ENCODE data around the gene TSPYL4.
A peak's percentile ranks its signal among the peaks of the same experiment; 100 is the strongest.

Gene TSPYL4

DNA sequence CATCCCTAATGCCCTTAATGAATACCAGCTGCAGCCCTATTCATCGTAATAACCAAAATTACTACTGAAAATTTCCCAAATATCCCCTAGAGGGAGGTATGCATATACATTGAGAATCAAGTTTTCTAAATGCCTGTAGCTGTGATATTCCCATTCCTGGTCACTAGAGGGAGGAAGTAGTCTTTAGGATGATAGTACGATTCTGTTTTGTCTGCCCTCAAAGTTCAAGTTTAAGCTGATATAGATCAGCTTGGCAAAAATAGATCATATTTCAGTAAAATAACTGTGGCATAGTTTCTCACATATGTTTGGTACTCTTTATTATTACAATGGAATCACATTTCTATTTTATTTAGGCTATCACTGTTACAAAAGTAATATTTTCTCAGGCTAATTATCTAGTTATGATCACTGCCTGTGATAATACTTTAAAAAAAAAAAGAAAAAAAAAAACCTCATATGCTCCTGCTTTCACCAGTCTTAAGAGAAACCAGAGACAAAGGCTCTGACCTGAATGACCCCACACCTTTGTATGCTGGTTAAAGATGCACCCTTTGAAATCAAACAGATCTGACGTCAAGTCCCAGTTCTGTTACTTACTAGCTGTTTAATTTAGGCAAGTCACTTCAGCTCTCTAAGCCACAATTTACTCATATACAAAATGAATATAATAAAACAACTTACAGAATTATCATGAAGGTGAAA is 14.9 kb upstream of the TSPYL4 start:
- DNase-seq (ENCODE audit: low spot score): peak; percentile 52

- DNase-seq (ENCODE audit: low spot score): no peak
Observed at GRCh38 chr6:116267836-116268588, 14.1 kb upstream of the TSPYL4 start.

DNA sequence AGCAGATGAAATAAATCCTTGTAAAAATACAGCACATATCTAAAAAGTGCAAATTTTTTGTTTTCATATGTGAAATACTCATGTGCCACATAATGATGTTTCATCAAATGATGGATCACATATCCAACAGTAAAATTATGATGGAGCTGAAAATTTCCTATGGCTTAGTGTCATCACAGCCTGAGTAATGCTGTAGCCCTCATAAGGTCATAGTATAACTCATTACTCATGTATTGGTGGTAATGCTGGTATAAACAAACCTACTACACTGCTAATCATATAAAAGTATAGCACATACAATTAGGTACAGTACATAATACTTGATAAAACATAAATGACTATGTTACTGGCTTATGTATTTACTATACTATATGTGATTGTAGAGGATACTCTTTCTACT is 12.9 kb upstream of the TSPYL4 start:
- DNase-seq (ENCODE audit: low spot score): no peak

GRCh38 chr6:116265041-116265829 is 11.4 kb upstream of the TSPYL4 start:
- no peak for DNase-seq (ENCODE audit: low spot score)

DNA sequence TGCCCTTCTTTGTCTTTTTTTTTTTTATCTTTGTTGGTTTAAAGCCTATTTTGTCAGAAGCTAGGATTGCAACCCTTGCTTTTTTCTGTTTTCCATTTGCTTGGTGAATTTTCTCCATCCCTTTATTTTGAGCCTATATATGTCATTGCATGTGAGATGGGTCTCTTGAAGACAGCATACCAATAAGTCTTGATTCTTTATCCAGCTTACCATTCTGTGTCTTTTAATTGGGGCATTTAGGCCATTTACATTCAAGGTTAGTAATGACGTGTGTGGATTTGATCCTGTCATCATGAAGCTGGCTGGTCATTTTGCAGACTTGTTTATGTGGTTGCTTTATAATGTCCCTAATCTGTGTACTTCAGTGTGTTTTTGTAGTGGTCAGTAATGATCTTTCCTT is 9.5 kb upstream of the TSPYL4 start:
- DNase-seq (ENCODE audit: low spot score): no peak

- DNase-seq (ENCODE audit: low spot score): no peak
Observed at GRCh38 chr6:116258520-116258919, 4.6 kb upstream of the TSPYL4 start.

- DNase-seq (ENCODE audit: low spot score): no peak
Observed at GRCh38 chr6:116256694-116257093, 2.8 kb upstream of the TSPYL4 start.

DNA sequence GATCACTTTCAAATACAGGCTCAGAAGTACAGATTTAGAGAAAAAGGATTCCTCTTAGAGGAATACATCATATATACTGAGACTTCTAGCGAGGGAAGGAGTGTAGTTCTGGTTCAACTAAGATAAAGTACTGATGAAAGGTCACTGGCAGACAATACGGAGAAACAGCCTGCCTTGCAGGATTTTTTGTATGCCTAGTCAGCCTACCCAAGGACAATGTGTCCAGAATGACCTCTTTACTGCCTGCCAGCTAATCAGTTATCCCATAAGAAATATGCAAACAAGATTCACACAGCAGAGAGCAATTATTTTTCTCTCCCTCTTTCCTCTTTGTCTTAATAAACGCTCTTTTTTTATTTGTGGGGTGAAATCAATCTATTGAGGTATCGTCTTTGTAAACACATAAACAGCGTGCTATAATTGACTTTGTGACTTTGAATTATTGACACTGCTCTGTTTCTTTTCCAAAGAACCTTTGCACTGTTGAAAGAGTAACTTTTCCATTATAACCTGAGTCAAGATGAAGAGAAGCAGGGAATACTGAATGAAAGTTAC is 1.4 kb upstream of the TSPYL4 start:
- no peak for DNase-seq (ENCODE audit: low spot score)

DNA sequence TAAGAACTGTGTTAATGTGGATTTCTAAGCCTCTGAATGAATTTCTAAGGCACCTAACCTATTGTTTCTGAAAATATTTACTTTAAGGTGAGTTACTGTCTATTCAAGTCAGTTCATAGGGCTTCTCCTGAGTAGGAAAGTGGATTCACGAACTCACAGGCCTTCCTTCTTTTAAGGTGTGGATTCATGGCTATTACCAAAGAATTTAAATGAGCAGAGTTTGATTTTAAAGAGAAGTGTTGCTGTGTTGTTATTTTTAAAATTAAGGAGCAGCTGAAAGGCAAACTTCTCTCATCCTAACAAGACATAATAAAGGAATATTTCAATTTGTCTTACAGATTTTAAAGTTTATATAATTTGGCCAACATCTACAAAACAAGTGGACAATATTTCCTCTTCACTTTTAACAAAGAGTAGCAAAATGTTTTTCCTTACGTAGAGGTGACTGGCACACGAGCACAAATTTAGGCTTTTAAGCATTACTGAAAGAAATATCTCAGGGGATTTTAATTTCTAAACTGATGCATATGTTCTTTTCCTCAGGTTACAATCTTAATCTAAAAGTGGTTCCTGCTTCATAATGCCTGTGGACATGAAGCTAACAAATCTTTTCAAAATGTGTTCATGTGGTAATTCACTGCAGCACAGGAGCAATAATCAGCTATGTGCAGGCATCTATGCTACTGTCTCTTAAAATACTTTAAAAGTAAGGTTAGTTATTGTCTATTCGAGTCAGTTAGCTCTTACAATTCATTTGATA is 602 bp upstream of the TSPYL4 start:
- no peak for DNase-seq (ENCODE audit: low spot score)

DNA sequence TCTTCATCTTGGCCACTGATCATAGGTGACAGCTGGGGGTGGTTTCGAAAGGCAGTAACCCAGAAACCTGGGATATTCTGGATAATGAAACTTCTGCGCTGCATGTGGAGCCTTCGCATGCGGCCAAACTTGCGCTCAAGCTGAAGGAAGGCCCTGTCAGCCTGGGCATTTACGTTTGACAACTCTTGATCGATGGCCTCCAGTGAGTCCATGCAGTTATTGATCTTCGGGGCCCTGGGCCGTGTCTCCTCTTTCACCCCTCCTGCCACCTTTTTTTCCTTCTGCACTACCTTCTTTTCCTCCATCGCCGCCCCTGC is 729 bp downstream of the TSPYL4 start:
- no peak for DNase-seq (ENCODE audit: low spot score)

GRCh38 chr6:116251568-116252384 is 2.1 kb downstream of the TSPYL4 start:
- no peak for DNase-seq (ENCODE audit: low spot score)

GRCh38 chr6:116248577-116248976 is 5.3 kb downstream of the TSPYL4 start:
- DNase-seq (ENCODE audit: low spot score): no peak

- DNase-seq (ENCODE audit: low spot score): no peak
Observed at GRCh38 chr6:116247285-116247684, 6.6 kb downstream of the TSPYL4 start.

DNA sequence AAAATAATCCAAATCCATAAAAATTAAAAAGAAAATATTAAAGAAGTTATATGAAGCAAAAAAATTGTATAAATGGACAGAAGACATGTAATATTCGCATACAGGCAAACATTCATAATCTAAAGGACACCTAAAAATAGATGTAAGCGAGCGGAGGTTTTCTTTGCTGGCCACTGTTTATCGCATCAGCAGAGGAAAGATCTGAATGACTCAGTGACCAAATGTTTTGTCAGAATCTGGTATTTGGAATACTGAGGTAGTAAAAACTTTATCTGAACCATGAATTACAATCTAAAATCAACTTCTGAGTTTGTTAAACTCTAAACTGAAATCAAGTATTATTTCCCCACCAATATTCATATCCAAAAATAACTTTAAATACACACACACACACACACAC is 7.8 kb downstream of the TSPYL4 start:
- no peak for DNase-seq (ENCODE audit: low spot score)

- no peak for DNase-seq (ENCODE audit: low spot score)
Observed at GRCh38 chr6:116244284-116244683, 9.6 kb downstream of the TSPYL4 start.

DNA sequence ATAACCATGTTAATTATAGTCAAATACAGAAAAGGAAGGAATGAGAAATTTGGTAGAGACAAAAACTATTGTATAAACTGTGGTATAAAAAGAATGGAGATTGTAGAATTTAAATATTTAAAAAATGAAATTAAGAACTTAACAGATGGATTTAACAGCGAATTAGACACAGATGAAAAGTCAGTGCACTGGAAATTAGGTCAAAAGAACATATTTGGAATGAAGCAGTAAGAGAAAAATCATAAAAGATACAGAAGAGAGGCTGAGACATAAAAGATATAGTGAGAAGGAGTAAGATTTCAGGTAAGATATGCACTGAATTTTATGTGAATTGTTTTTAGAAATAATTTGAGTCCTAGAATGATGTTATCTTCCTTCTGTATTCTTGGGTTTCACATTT is 14.0 kb downstream of the TSPYL4 start:
- no peak for DNase-seq (ENCODE audit: low spot score)

GRCh38 chr6:116239256-116239655 is 14.6 kb downstream of the TSPYL4 start:
- no peak for DNase-seq (ENCODE audit: low spot score)

GRCh38 chr6:116238083-116238482 is 15.8 kb downstream of the TSPYL4 start:
- DNase-seq (ENCODE audit: low spot score): no peak

GRCh38 chr6:116234689-116235088 is 19.2 kb downstream of the TSPYL4 start:
- no peak for DNase-seq (ENCODE audit: low spot score)

GRCh38 chr6:116229287-116229913 is 24.5 kb downstream of the TSPYL4 start:
- no peak for DNase-seq (ENCODE audit: low spot score)

DNA sequence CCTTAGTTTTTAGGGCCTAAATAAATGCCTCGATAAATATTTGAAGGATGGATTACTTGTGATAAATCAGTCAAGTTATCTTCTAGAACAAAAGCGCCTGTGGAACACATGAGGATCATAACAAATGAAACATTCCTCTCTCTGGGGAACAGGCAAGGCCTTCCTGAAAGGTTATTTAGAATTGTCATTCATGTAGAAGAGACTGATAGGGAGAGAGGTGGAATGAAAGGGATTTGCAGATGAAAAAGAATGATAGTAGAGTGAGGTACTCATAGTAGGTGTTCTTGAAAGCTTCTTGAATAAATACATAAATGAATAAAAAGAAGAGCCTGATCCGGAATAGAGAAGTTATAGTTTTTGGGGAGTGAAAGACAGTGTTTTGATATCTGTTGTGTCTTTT is 30.5 kb downstream of the TSPYL4 start:
- DNase-seq (ENCODE audit: low spot score): no peak
